ENCODE data around the gene TIMM23.
"Not testable (repeated sequence)": the region's sequence is repeated elsewhere in the genome, so short reads cannot be mapped to it uniquely, and the experiment has no call there.

TIMM23 gene

DNA sequence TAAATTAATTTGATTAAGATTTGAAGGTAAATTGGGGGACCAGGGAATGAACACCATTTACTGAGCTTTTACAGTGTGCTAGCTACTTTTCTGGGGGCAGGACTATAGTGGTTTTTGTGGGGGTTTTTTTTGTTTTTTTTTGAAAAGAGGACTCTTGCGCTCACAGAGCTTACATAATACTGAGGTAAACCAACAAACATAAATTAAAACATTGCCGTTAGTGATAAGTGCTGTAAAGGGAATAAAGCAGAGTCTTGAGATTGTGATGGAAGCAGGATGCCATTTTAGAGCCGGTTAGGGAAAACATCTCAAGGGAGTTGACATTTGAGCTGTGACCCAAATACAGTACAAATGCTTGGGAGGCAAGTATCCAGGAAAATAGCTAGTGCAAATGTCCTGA lies 1.8 kb downstream of the TIMM23 start:
- H3K4me3 Mint-ChIP-seq: peak overlapping the region; percentile 100
- not testable (repeated sequence) for H3K27me3 Mint-ChIP-seq, H3K36me3 Mint-ChIP-seq, H3K27ac Mint-ChIP-seq, H3K9me3 Mint-ChIP-seq
- H3K4me1 Mint-ChIP-seq: peaks cover 31% of the 10 kb centered on the region

DNA sequence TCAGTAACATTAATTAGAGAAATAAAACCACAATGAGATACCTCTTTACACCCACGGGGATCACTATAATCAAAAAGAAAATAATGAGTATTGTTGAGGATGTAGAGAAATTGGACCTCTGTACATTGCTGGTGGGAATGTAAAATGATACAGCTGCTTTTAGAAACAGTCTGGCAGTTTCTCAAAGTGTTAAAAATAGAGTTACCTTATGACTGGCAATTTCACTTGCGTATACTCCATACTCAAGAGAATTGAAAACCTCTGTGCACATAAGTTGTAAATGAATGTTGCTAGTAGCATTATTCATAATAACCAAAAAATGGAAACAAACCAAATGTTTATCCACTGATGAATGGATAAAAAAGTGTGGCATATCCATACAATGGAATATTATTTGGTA lies 6.3 kb downstream of the TIMM23 start:
- H3K36me3 Mint-ChIP-seq, H3K27me3 Mint-ChIP-seq, H3K9me3 Mint-ChIP-seq, H3K27ac Mint-ChIP-seq, H3K4me3 Mint-ChIP-seq: not testable (repeated sequence)
- peaks cover 17% of the 10 kb centered on the region for H3K4me1 Mint-ChIP-seq

DNA sequence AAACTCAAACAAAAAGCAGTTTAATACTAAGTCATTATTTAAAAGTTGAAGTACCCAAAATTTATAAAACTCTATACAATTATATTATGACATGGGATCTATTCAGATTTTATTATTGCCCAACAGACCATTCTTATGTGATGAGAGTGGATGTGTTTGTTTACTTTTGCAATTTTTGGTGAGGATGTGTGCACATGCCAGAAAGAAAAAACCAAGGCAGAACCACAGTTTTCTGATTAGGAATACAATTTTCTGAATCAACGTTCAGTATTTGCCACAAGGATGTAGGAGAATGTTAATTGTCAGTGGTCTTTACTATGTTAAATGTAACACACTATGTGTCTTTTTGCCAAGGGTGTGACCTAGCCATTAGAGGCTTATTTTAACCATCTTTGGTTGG lies 9.1 kb downstream of the TIMM23 start:
- not testable (repeated sequence) for H3K36me3 Mint-ChIP-seq, H3K27me3 Mint-ChIP-seq, H3K27ac Mint-ChIP-seq, H3K4me1 Mint-ChIP-seq, H3K9me3 Mint-ChIP-seq, H3K4me3 Mint-ChIP-seq

DNA sequence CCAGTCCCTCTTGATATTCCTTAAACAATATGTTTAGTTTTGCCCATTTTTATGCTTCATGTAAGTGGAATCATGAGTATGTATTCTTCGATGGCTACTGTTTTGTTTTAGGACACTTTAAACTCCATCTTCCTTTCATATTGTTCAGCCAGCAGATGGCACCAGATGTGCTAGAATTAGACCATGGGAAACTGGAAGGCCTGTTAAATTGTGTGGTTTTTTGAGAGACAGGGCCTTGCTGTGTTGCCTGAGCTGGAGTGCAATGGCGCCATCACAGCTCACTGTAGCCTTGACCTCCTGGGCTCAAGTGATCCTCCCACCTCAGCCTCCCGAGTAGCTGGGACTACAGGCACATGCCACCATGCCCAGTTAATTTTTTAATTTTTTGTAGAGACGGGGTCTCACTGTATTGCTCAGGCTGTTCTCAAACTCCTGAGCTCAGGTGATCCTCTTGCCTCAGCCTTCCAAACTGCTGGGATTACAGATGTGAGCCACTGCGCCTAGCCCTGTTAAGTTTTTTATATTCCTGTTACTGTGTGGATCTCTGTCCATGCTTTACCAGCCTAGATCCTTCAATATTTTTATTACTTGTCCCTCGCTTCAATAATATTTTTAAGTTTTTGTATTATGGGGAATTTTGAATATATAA lies 11.4 kb downstream of the TIMM23 start:
- H3K36me3 Mint-ChIP-seq, H3K4me1 Mint-ChIP-seq, H3K9me3 Mint-ChIP-seq, H3K4me3 Mint-ChIP-seq, H3K27ac Mint-ChIP-seq, H3K27me3 Mint-ChIP-seq: not testable (repeated sequence)

DNA sequence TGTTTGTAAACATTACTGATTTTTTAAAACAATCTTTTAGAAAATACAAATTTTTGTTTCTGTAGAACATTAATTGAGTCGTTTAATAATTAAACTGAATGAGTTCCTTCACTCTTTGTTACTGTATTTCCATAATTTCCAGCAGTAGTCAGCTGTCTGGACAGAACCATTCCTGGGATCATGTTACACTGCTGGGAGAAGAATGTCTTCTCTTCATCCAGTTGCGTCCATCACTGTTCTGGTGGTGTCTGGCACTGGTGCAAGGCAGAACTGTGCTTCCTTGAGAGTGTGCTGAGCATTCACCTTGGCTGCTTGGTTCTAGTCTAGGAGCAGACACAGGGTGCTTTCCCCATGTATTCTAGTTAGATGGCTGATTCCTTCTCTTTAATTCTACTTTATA lies 12.2 kb downstream of the TIMM23 start:
- H3K27me3 Mint-ChIP-seq, H3K27ac Mint-ChIP-seq, H3K4me1 Mint-ChIP-seq, H3K9me3 Mint-ChIP-seq, H3K4me3 Mint-ChIP-seq, H3K36me3 Mint-ChIP-seq: not testable (repeated sequence)

DNA sequence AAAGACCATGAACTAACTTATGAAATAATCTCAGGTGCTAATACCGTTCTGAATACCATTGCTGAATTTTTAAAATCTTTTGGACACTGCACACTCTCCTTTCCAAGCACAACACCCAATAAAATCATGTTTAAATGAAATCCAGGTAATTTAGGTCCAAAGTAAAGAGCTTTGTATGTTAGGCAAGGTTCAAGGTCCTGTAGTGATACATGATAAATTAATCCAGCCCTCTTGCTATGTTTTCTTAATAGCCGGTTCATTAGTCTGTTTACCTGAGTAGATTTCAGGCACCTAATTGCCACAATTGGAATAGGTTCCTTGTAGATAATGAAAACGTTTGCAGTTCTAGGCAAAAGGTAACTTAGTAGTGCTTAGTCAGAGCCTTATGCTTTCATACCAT lies 13.3 kb downstream of the TIMM23 start:
- H3K36me3 Mint-ChIP-seq, H3K27ac Mint-ChIP-seq, H3K4me1 Mint-ChIP-seq, H3K9me3 Mint-ChIP-seq, H3K4me3 Mint-ChIP-seq, H3K27me3 Mint-ChIP-seq: not testable (repeated sequence)

DNA sequence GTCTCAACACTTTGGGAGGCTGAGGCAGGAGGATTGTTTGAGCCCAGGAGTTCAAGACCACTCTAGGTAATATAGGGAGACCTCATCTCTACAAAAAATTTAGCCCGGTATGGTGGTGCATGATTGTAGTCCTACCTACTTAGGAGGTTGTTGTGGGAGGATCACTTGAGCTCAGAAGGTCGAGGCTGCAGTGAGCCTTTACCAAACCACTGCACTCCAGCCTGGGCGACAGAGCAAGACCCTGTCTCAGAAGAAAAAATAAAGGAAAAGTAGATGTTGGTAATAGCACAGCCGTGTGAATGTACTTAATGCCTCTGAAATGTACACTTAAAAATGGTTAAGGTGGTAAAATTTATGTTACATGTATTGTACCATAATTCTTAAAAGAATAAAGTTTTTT lies 25.3 kb downstream of the TIMM23 start:
- H3K4me3 Mint-ChIP-seq: no peak overlapping the region
- H3K9me3 Mint-ChIP-seq: no peaks in the 10 kb centered on the region
- peaks cover 23% of the 10 kb centered on the region for H3K36me3 Mint-ChIP-seq
- H3K27me3 Mint-ChIP-seq: no peaks in the 10 kb centered on the region
- no peak overlapping the region for H3K27ac Mint-ChIP-seq
- peaks cover 10% of the 10 kb centered on the region for H3K4me1 Mint-ChIP-seq

DNA sequence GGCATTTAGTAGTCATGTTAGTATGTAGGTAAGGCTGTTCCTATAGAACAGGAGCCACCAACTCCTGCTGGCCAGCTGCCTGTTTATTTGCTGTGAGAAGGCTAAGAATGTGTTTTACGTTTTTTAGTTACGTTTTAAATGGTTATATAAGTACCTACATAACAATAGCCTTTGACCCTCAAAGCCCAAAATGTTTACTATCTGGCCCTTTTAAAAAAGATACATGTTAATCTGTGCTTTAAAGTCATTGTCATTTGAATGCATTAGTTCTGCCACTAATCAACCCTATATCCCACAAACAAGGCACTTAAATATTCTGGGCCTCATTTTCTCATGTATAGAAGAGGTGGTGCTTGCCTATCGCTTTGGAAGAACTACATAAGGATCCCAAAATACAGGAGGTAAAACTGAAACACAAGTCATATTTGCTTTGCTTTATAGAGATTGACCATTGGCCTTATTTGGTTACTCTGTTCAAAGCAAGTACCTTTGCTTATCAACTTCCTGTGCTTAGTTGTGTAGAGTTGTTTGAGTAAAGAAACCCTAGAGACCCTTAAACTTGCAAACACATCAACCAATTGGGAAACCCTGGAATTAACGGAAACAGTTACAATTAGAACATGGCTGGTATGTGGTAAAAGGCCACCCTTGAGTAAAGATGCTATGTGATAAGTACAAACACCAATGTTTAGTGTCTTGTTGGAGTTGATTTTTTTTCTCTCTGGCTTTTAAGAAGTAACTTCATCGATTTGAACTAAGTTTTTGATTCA lies 25.9 kb downstream of the TIMM23 start:
- H3K4me1 Mint-ChIP-seq: peaks cover 10% of the 10 kb centered on the region
- no peak overlapping the region for H3K4me3 Mint-ChIP-seq
- peaks cover 23% of the 10 kb centered on the region for H3K36me3 Mint-ChIP-seq
- H3K27ac Mint-ChIP-seq: no peak overlapping the region
- H3K27me3 Mint-ChIP-seq: no peaks in the 10 kb centered on the region
- H3K9me3 Mint-ChIP-seq: no peaks in the 10 kb centered on the region

DNA sequence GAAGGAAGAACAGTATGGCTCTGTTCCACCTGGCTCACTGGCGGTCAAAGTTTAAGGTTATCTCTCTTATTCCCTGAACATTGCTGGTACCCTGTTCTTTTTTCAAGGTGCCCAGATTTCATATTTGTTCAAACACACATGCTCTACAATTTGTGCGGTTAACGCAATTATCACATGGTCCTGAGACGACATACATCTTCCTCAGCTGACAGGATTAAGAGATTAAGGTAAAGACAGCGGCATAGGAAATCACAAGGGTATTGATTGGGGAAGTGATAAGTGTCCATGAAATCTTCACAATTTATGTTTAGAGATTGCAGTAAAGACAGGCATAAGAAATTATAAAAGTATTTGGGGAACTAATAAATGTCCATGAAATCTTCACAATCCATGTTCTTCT lies 27.7 kb downstream of the TIMM23 start:
- H3K27ac Mint-ChIP-seq, H3K27me3 Mint-ChIP-seq, H3K9me3 Mint-ChIP-seq, H3K4me3 Mint-ChIP-seq: not testable (repeated sequence)
- peaks cover 10% of the 10 kb centered on the region for H3K4me1 Mint-ChIP-seq
- peaks cover 19% of the 10 kb centered on the region for H3K36me3 Mint-ChIP-seq

DNA sequence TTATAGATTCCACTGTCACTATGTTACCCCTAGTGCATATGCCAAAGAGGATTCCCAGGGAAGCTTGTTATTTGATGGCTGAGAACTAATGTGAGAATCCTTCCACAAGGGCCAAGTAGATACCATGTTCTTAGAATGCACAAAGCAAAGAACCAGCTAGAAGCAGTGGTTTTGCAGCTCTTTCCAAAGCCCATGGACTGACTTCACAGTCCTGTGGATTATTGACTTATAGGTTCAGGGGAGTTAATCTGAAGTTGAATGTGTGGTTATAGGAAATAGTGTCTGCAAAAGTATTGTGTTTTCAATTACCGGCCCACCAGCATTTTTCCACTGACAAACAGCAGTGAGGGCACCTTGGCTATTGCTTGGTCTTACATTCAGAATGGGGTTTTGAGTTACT lies 28.2 kb downstream of the TIMM23 start:
- Mint-ChIP-seq H3K27ac (no peak overlapping the region), H3K4me1 (peaks cover 10% of the 10 kb centered on the region), H3K27me3 (no peaks in the 10 kb centered on the region), H3K9me3 (no peaks in the 10 kb centered on the region), H3K36me3 (peaks cover 19% of the 10 kb centered on the region), H3K4me3 (no peak overlapping the region)

DNA sequence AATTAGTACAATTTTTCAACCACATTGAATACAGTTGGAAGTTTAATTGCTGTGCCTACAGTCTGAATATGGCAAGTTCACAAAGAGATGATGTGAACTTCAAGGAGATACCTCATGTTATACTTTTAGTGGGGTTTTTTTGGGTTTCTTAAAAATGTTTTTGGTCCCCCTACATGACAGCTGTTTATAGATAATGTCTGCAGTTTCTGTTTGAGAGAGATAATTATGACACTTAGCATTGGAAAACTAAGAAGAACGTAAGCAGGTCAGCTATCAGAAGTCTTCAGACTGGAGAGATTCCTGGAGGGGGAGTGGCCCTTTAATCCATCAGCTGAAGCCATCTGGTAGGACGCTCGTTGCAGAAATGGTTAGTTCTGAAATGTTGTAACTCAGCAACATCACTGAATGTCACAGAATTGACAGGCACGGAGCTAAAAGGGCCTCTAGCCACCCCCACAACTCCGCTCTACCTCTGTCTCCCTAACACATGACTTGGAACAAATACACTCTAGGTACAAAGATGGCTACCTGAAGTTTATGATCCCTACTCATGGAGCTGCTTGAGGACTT lies 29.0 kb downstream of the TIMM23 start:
- H3K4me1 Mint-ChIP-seq: peaks cover 10% of the 10 kb centered on the region
- no peaks in the 10 kb centered on the region for H3K9me3 Mint-ChIP-seq
- peaks cover 19% of the 10 kb centered on the region for H3K36me3 Mint-ChIP-seq
- no peaks in the 10 kb centered on the region for H3K27me3 Mint-ChIP-seq
- no peak overlapping the region for H3K4me3 Mint-ChIP-seq
- peak overlapping the region; percentile 30 for H3K27ac Mint-ChIP-seq

DNA sequence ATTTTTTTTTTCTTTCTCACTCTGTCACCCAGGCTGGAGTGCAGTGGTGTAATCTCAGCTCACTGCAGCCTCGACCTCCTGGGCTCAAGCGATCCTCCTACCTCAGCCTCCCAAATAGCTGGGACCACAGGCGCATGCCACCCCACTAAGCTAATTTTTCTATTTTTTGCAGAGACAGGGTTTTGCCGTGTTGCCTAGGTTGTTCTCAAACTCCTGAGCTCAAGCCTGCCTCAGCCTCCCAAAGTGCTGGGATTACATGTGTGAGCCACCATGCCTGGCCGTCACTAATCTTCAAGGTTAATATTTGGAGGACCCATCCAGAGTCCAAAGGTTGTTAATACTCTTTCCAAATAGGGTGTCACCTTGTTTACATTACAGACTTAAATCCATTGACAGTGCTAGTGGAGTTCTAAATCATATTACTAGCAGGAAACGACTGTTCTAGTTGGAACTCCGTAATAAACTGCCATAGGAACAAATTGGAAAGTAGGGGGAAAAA lies 29.9 kb downstream of the TIMM23 start:
- not testable (repeated sequence) for H3K4me1 Mint-ChIP-seq, H3K27me3 Mint-ChIP-seq
- peaks cover 18% of the 10 kb centered on the region for H3K36me3 Mint-ChIP-seq

DNA sequence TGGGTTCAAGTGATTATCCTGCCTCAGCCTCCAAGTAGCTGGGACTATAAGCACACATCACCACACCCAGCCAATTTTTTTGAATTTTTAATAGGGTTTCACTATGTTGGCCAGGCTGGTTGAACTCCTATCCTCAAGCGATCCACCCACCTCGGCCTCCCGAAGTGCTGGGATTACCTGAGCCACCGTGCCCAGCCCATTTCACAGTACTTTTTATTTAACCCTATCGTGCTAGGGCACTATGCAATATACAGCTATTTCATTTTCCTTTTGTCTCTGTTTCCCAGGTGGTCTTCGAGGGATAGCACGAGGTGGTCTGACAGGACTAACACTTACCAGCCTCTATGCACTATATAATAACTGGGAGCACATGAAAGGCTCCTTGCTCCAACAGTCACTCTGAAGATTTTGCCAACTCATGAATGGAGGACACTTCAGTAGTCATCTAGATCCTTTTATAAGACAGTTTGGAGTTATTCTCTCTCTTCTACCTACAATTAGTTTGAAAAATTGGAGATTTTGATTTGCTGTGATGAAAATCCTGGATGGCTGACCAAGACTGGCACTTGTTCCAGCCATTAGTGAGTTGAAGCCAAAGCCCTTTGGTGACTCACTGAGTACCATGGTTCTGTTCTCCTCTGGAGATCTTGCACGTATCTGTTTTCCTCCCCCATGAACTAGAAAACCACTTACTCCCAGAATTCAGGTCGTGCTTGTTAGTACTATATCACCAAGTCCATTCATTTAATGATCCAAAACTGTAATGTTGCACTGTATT lies 30.8 kb downstream of the TIMM23 start:
- H3K27me3 Mint-ChIP-seq: no peaks in the 10 kb centered on the region
- H3K27ac Mint-ChIP-seq: no peak overlapping the region
- H3K4me1 Mint-ChIP-seq: peaks cover 5% of the 10 kb centered on the region
- H3K36me3 Mint-ChIP-seq: peaks cover 16% of the 10 kb centered on the region
- no peak overlapping the region for H3K4me3 Mint-ChIP-seq
- no peaks in the 10 kb centered on the region for H3K9me3 Mint-ChIP-seq

More for the DNA sequence above, 29.9 kb downstream of the TIMM23 start:
- not testable (repeated sequence) for H3K27ac Mint-ChIP-seq, H3K4me3 Mint-ChIP-seq, H3K9me3 Mint-ChIP-seq

DNA sequence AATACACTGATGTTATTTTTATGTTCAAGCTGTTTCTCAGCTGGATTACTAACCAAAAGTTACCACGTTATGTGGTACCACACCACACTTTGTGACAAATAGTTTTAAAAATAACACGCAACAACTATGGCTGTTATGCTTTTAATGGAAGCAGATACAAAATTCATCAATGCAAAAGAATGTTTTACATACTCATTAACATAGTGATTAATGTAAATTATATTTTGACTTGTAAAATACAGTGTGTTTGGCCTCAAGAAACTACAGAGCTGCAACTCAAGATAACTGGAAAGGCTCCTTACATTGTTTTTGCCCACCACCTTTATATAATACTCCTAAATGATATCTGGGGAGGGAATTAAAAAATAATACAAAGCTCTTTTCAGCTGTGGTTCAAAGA lies 32.7 kb downstream of the TIMM23 start:
- no peaks in the 10 kb centered on the region for H3K27me3 Mint-ChIP-seq
- no peak overlapping the region for H3K27ac Mint-ChIP-seq
- H3K36me3 Mint-ChIP-seq: peaks cover 5% of the 10 kb centered on the region
- no peaks in the 10 kb centered on the region for H3K9me3 Mint-ChIP-seq
- no peak overlapping the region for H3K4me3 Mint-ChIP-seq
- no peaks in the 10 kb centered on the region for H3K4me1 Mint-ChIP-seq

DNA sequence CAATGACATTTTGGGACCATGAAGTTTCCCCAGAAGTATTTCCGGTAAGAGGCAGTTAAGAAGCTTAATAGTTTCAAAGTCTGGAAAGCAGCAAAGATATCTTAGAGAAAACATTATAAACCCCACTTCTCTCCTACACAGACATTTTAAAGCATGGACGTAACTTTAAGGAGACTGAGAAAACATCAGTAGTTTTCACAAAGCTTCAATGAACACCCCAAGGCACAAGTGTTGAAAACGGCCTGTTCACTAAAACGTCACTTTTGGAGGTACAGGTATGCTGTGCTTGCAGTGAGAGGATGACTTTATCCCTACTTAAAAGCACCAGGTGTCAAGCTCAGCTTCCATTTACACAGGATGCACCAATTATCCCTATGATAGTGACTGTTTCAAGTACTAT lies 33.1 kb downstream of the TIMM23 start:
- Mint-ChIP-seq H3K36me3 (peaks cover 4% of the 10 kb centered on the region), H3K4me1 (no peaks in the 10 kb centered on the region), H3K27me3 (no peaks in the 10 kb centered on the region), H3K4me3 (no peak overlapping the region), H3K9me3 (no peaks in the 10 kb centered on the region), H3K27ac (no peak overlapping the region)

DNA sequence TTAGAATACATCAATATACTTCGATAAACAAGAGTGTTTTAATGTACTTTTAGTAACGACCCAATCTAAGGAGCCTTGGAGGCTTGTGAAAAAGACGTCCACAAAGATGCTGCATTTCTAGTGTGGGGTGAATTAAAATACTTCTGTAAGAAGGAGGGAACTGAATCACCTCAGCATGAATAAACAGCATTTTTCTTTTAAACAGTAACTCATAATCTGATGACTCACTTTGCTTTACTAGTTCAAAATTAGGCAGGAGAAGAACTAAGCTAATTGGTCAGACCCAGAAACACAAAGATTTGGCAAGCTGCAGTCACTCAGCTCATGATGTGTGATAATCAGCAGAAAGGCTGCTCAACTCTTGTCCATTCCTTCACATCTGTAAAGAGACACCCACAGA lies 33.9 kb downstream of the TIMM23 start:
- Mint-ChIP-seq H3K36me3 (peaks cover 5% of the 10 kb centered on the region), H3K27me3 (no peaks in the 10 kb centered on the region), H3K9me3 (no peaks in the 10 kb centered on the region), H3K27ac (peak overlapping the region; percentile 55), H3K4me1 (no peaks in the 10 kb centered on the region), H3K4me3 (no peak overlapping the region)

Data from activated naive CD4-positive, alpha-beta T cell treated with anti-CD3 and anti-CD28 coated beads, Interleukin-2, amount 50 U/mL, for 24 hours (primary cell).